Adrenal gland (tissue), 5 donors: ENCODE results near the gene CCAR1.

Experiments
- POLR2A ChIP-seq, 2 donors: fragments of 450-650 bp; IDR thresholded peaks; one replicate each; pipeline ENCODE4 v1.6.1; 2017; ENCODE audit warnings: antibody characterized with exemption in 2 of 2, mild to moderate bottlenecking in 2 of 2, moderate library complexity in 1 of 2
- TF ChIP-seq, protein P1 (sequence below), 6 experiments: fragments of 450-650 bp in 4 of 6; fragments of 200-600 bp in 2 of 6; sonication (generic) in 1 of 6; IDR thresholded peaks; 1 replicate in 5 of 6; 2 replicates in 1 of 6; pipeline versions ENCODE4 v1.5.1 to v1.8.0; 2016 to 2021; ENCODE audit warnings: antibody characterized with exemption in 6 of 6, mild to moderate bottlenecking in 2 of 6, moderate library complexity in 1 of 6
- donor health status: DM: no; HTN: no; CAD: no.

DNA sequence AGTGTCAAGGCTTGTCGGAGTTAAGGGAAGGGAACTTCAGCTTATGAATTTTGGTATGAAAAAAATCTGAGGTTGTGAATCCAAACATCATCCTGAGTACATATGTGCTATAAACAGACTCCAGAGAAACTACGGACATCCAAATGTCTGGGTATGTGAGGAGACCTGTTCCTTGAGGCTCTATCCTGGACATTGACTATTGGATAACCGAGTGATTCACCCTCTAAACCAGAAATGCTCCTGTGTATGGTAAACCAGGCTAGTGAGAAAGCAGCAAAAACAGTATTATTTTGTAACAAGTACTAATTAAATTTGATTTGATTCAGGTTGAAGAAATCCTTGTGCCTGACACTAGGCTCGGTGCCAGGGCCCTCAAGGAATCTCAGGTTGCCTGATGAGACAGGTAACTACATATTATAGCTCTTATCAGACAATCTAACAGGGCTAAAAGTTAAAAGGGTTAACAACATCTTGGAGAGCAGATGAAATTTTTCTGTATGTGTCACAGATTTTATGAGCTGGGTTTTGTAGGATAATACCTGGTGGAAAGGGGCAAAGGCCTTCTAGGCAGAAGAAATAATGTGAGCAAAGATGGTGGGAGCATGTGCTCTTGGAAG is 95.9 kb downstream of the CCAR1 start:
- TF ChIP-seq, protein P1, sequence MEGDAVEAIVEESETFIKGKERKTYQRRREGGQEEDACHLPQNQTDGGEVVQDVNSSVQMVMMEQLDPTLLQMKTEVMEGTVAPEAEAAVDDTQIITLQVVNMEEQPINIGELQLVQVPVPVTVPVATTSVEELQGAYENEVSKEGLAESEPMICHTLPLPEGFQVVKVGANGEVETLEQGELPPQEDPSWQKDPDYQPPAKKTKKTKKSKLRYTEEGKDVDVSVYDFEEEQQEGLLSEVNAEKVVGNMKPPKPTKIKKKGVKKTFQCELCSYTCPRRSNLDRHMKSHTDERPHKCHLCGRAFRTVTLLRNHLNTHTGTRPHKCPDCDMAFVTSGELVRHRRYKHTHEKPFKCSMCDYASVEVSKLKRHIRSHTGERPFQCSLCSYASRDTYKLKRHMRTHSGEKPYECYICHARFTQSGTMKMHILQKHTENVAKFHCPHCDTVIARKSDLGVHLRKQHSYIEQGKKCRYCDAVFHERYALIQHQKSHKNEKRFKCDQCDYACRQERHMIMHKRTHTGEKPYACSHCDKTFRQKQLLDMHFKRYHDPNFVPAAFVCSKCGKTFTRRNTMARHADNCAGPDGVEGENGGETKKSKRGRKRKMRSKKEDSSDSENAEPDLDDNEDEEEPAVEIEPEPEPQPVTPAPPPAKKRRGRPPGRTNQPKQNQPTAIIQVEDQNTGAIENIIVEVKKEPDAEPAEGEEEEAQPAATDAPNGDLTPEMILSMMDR (IDR thresholded peaks at IDR 0.05): no peak
- TF ChIP-seq POLR2A (IDR thresholded peaks at IDR 0.05): no peak
